NCI-H510A treated with DMSO at 0.1 percent for 48 hours (cell line): ENCODE results near the gene PROM1.

Source experiments
- DNase-seq: peaks from one replicate; lab custom pipeline; 2025; lab: John Stamatoyannopoulos, UW

Gene PROM1

GRCh38 chr4:15988222-15988621 lies 95.6 kb downstream of the PROM1 start:
- DNase-seq: no peak

- no peak for DNase-seq
These were observed 96.9 kb downstream of the PROM1 start for GRCh38 chr4:15986907-15987306.

- DNase-seq: no peak
These were observed 100.2 kb downstream of the PROM1 start for GRCh38 chr4:15983610-15984009.

GRCh38 chr4:15982842-15983524 lies 100.8 kb downstream of the PROM1 start:
- DNase-seq: no peak

- DNase-seq: no peak
These were observed 107.1 kb downstream of the PROM1 start for GRCh38 chr4:15976456-15977447.

- no peak for DNase-seq
These were observed 112.6 kb downstream of the PROM1 start for GRCh38 chr4:15971068-15971801.

- DNase-seq: no peak
These were observed 115.1 kb downstream of the PROM1 start for GRCh38 chr4:15968551-15969300.

- no peak for DNase-seq
These were observed 118.5 kb downstream of the PROM1 start for GRCh38 chr4:15965325-15965724.

GRCh38 chr4:15964159-15964558 lies 119.7 kb downstream of the PROM1 start:
- no peak for DNase-seq

- no peak for DNase-seq
These were observed 120.2 kb downstream of the PROM1 start for GRCh38 chr4:15963576-15963975.

GRCh38 chr4:15963001-15963451 lies 120.8 kb downstream of the PROM1 start, which contains the start of gene FGFBP2:
Gene FGFBP2, minus strand, starts transcription at chr4:15963175. Its CDS starts 46 bp downstream, at chr4:15963129.
- no peak for DNase-seq

- DNase-seq: no peak
These were observed 121.9 kb downstream of the PROM1 start for GRCh38 chr4:15961781-15962510.

GRCh38 chr4:15958562-15958961 lies 125.3 kb downstream of the PROM1 start:
- no peak for DNase-seq

- peak; percentile 51 for DNase-seq
These were observed 127.5 kb downstream of the PROM1 start for GRCh38 chr4:15956179-15956850.

GRCh38 chr4:15955670-15956069 lies 128.2 kb downstream of the PROM1 start:
- DNase-seq: no peak

- DNase-seq: no peak
These were observed 130.2 kb downstream of the PROM1 start for GRCh38 chr4:15953625-15954024.

GRCh38 chr4:15951781-15952180 lies 132.0 kb downstream of the PROM1 start:
- DNase-seq: no peak

- DNase-seq: no peak
These were observed 135.0 kb downstream of the PROM1 start for GRCh38 chr4:15948826-15949225.

- no peak for DNase-seq
These were observed 136.1 kb downstream of the PROM1 start for GRCh38 chr4:15947684-15948083.

- DNase-seq: no peak
These were observed 138.3 kb downstream of the PROM1 start for GRCh38 chr4:15945516-15945915.
